C4-2B (cell line): ENCODE results near the gene LITAFD.

Source experiments
- H3K27ac ChIP-seq: fragments of 450-650 bp; 2 replicates; pipeline ENCODE4 v1.5.1; 2017
- ZFX ChIP-seq: fragments of 450-650 bp; IDR thresholded peaks from 2 replicates; pipeline ENCODE4 v1.6.1; 2017
- TF ChIP-seq, protein P1 (sequence below): fragments of 450-650 bp; conservative IDR thresholded peaks from 2 replicates; pipeline ENCODE4 v1.5.1; 2017; ENCODE audit warnings: mild to moderate bottlenecking

LITAFD gene

DNA sequence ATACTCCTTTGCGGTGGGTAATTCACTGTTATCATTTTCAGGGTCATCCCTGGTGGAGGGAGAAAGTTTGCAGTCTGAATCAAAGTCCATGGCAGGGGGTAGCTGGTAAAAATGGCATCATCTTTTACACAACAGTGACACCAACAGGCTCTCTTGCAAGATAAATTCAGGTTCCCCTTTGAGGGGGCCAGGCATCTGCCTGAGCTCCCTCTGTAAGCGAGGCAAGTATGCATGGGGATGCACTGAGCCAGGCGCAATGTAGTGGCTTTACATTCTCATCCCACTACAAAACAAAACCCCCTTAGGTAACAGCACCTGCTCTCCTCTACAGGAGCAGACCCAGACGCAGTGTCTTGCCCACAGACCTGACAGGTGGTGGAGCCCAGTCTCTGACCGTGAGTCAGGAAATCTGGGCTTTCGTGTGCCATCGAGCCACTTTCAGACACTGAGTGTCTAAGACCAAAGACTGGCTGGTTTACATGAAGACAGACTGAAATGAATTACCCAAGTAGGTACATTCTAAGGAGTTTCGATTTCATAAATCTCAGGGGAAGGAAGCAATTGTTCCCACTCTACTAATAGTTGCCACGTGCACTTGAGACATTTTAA lies 17.7 kb downstream of the LITAFD start:
- TF ChIP-seq, protein P1, sequence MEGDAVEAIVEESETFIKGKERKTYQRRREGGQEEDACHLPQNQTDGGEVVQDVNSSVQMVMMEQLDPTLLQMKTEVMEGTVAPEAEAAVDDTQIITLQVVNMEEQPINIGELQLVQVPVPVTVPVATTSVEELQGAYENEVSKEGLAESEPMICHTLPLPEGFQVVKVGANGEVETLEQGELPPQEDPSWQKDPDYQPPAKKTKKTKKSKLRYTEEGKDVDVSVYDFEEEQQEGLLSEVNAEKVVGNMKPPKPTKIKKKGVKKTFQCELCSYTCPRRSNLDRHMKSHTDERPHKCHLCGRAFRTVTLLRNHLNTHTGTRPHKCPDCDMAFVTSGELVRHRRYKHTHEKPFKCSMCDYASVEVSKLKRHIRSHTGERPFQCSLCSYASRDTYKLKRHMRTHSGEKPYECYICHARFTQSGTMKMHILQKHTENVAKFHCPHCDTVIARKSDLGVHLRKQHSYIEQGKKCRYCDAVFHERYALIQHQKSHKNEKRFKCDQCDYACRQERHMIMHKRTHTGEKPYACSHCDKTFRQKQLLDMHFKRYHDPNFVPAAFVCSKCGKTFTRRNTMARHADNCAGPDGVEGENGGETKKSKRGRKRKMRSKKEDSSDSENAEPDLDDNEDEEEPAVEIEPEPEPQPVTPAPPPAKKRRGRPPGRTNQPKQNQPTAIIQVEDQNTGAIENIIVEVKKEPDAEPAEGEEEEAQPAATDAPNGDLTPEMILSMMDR, result no peak
- TF ChIP-seq ZFX, result no peak
- no peak overlapping the region for H3K27ac ChIP-seq

DNA sequence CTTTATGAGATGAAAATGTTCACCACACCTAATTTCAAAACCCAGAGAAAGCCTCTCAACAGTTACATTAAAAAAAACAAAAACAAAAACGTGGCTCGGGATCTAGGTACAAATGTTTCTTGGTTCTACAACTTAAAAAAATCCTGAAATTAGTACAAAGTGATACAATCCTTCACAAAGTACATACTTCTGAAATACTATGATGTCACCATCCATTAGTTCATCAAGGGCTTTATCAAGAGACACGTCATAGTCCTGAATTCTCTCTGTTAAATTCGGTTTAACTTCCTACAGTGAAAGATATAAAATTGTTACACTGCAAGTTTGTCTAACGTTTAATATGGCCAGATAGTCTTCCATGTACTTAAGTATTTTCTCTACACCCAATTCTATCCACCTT lies 18.2 kb downstream of the LITAFD start:
- H3K27ac ChIP-seq, result no peak overlapping the region
- no peak for TF ChIP-seq ZFX
- TF ChIP-seq, protein P1, result no peak

DNA sequence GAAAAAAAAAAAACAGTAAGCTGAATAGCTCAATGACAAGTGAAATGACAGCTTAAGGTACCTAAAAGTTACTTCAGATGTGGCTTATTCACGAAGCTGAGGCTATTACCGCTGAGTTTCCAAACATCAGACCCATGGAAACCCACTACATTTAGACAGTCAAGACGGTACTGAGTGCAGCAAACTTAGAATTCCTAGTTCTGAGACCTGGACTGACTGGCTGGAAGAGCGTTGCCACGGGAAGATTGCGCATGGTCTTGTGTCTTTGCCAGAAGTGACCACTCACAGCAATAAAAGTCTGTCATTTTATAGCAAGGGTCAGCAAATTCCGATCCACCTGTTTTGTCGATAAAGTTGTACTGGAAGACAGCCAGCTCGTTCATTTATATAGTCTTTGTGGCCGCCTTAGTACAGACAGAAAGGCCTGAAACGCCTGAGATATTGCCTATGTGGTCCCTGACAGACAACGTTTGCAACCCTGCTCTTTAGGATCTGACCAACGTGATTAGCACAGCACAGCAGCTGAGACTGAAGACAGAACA lies 19.2 kb downstream of the LITAFD start:
- no peak overlapping the region for H3K27ac ChIP-seq

DNA sequence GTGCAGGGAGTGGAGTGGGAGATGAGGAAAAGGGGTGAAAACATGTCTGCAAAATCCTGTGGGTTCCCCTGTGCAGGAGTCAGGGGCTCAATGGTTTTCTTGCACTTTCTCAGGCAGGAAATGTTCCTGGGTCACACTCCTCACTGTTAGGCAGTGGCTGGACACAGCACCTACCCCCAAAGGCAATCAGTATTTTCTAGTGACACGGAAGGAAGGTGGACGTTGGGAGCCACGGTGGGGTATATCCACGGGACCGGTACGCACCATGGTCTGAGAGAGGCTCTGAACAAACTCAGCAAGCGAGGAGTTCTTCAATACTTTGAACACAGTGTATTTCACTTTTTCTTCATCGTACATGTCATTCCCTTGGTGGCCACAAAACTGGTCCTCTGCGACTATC lies 20.9 kb downstream of the LITAFD start:
- TF ChIP-seq, protein P1, result no peak
- no peak for TF ChIP-seq ZFX
- H3K27ac ChIP-seq, result no peak overlapping the region

More for the DNA sequence above, 19.2 kb downstream of the LITAFD start:
- TF ChIP-seq ZFX, result no peak
- TF ChIP-seq, protein P1, result no peak

DNA sequence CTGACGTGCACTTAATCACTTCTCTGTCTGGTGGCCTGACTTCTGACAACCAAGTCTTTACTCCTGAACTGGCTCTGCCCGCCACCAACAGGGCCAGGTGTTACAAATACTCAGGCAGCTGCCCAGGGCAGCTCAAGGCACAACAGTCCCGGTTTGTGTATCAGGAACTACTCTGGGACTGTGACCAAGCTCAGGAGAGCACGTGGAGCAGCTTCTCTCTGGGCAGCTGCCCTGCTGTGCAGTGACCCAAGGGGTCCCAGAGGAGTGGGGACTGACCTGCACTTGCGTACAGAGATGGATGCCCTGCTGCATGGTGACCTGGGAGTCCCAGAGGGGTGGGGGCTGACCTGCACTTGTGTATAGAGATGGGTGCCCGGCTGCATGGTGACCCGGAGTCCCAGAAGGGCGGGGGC lies 21.9 kb downstream of the LITAFD start:
- H3K27ac ChIP-seq, result no peak overlapping the region
- TF ChIP-seq ZFX, result no peak

DNA sequence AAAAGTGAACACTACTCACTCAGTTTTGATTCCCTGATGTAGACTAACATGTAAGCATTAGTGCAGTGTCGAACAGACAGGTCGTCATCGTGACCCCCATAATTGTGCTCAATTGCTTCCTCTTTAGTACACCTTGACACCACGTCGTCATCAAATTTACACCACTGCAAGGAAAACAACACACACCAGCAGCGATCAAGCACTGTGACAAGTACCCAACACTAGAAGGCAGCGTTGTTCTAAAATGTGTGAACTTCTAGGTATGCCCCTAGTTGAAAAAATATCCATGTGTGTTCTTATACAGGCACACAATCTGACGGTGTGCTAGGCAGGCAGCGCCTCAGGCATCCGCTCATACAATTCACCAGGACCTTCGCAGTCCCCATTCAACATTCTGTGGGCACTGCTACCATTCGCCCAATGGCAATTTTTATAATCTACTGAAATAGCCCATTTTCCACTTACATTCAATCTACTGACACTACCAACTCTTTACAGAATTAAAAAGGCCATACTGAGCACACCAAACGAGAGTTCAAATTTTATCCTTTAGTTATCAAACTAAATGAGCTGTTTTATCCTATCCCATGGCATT lies 23.1 kb downstream of the LITAFD start:
- TF ChIP-seq ZFX, result no peak
- TF ChIP-seq, protein P1, result peak; percentile 61
- no peak overlapping the region for H3K27ac ChIP-seq

DNA sequence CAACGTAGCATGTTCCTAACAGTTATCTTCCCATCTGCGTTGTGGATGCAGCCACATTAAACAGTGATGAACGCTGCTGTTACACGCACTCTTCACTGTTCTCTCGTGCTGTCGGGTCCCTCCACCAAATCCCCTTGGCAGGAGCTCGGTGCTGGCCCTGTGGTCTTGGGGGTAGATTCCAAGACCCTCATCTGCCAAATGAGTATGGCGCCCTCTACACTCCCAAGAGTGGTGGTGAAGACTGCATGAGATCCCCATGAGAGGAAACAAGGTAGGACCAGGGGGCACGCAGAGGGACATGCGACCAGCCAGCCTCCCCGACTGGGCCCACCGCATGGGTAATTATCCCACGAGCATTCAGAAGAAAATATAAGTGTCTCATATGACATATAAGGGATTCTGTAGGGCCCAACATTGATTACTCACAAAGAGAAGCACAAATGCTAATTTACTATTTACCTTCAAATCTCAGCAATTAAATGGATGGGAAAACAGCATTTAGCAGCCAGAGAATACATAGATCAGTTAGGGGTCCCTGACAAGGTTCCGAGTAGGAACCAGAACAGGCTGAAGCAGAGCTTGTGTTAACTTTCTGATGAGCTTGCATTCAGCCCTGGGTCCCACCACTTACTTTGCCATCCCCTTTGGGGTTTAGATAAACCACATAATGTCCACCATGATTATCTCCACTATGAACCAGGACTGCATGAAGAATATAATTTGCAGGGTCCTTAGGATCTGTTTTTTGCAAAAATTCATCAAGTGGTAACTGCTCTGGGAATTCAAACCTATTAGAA lies 23.8 kb downstream of the LITAFD start:
- TF ChIP-seq, protein P1, result no peak; the same call in 1 of the 2 replicates
- TF ChIP-seq ZFX, result no peak
- H3K27ac ChIP-seq, result no peak overlapping the region
